GM18498 (cell line): ENCODE data around the gene KLHL18.

Source experiments
- ATAC-seq: cut with Tn5 transposase; IDR thresholded peaks from one replicate; pipeline ENCODE4 v1.9.1; 2021; ENCODE audit warnings: mild to moderate bottlenecking, moderate library complexity; ENCODE audit not compliant: unreplicated experiment

KLHL18 gene

DNA sequence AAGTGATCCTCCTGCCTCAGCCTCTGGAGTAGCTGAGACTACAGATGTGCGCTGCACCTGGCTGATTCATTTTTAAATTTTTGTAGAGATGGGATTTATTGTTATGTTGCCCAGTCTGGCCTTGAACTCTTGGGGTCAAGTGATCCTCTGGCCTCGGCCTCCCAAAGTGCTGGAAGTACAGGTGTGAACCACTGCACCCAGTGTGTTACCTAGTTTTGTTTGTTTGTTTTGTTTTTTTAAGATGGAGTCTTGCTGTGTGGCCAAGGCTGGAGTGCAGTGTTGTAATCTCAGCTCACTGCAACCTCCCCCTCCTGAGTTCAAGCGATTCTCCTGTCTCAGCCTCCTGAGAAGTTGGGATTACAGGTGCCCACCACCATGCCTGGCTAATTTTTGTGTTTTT lies 110.2 kb downstream of the KLHL18 start:
- ATAC-seq, result no peak

DNA sequence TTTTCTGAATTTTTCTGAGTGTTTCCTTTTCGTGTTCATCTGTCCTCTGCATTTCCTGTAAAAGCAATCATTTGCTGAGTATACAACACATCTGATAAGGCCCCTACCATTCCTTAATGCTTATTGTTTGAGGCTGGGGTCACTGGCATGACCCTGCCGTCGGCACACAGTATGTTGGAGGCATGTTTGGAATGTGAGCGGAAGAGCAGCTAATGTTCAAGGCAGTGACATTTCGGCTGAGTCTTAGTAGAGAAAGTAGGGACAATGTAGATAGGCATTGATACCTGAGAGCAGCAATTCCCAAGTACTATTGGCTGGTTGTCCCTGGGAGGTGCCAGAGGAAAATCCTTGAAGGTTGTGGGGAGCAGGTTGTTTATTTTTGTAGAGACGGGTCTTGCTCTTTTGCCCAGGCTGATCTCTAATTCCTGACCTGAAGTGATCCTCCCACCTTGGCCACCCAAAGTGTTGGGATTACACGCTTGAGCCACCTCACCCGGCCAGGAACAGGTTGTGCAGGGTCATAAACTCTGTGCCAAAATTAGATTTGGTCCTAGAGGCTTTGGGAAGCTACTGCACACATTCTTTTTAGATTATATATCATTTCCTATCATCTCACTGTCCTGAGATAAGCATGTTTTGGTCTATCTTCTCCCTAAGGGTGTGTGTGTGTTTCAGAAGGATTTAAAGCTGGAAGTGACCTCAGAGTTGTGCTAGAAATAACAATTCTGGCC lies 111.6 kb downstream of the KLHL18 start:
- ATAC-seq, result no peak

DNA sequence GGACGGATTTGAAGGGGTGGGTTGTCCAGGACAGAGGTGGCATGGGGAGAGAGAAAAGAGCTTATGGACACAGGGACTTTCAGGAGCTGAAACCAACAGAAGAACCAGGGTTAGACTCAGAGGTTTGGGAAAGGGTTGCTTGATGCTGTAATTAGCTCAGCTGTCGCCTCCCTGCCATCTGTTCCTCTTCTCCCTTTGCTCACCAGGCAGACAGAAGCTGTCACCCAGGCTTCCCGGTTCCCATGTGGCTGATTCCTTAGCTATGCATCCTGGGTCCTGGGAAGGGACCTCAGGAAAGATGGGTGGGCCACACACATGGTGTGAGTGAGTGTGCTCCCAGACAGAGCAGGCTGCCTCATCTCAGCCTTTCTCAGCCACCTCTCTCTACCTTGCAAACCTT lies 112.1 kb downstream of the KLHL18 start:
- ATAC-seq, result no peak
